NB4 (cell line): ENCODE data around the gene PBX3.

Experiments used
- DNase-seq: peaks from one replicate; pipeline ENCODE4 v3.0.0; 2010; ENCODE audit warnings: low read depth
- H3K4me3 ChIP-seq: one replicate; pipeline ENCODE4 v1.5.1; 2011; ENCODE audit warnings: mild to moderate bottlenecking, low read depth, low read length, moderate library complexity
- MAX ChIP-seq: IDR thresholded peaks from 2 replicates; pipeline ENCODE4 v1.6.1; 2011; ENCODE audit warnings: low read depth, low read length
- MYC ChIP-seq: IDR thresholded peaks from 2 replicates; pipeline ENCODE4 v1.6.1; 2011; ENCODE audit warnings: low read depth, low read length
- POLR2A ChIP-seq: IDR thresholded peaks from 2 replicates; pipeline ENCODE4 v1.6.1; 2011; ENCODE audit warnings: mild to moderate bottlenecking; ENCODE audit not compliant: insufficient read length; ENCODE audit errors: extremely low read depth
- TF ChIP-seq, protein P1 (sequence below): IDR thresholded peaks from one replicate; pipeline ENCODE4 v1.5.1; 2012; ENCODE audit warnings: low read depth, low read length

PBX3 gene

DNA sequence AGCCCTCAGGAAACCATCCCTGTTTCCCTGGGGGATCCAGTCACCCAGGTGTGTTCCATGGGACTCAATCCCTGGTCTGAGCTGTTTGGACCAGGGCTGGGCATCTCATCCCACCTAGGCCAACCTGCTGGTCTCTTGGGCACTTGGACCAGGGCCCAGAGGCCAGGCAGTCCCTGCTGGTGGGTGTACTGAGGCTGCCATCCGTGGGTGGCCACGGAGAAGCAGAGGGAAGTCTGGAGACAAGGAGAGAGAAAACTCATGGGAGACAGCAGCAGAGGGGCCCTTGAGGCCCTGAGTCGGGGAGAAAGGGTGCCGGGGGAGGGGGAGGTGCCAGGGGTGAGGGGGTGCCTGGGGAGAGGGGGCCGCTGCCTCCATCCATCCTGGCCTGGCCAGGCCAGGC, 247.8 kb downstream of the PBX3 start:
- no peak for DNase-seq
- H3K4me3 ChIP-seq, result no peak overlapping the region
- TF ChIP-seq MAX (no peak), MYC (no peak), POLR2A (no peak)
- TF ChIP-seq, protein P1, sequence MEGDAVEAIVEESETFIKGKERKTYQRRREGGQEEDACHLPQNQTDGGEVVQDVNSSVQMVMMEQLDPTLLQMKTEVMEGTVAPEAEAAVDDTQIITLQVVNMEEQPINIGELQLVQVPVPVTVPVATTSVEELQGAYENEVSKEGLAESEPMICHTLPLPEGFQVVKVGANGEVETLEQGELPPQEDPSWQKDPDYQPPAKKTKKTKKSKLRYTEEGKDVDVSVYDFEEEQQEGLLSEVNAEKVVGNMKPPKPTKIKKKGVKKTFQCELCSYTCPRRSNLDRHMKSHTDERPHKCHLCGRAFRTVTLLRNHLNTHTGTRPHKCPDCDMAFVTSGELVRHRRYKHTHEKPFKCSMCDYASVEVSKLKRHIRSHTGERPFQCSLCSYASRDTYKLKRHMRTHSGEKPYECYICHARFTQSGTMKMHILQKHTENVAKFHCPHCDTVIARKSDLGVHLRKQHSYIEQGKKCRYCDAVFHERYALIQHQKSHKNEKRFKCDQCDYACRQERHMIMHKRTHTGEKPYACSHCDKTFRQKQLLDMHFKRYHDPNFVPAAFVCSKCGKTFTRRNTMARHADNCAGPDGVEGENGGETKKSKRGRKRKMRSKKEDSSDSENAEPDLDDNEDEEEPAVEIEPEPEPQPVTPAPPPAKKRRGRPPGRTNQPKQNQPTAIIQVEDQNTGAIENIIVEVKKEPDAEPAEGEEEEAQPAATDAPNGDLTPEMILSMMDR, result no peak

DNA sequence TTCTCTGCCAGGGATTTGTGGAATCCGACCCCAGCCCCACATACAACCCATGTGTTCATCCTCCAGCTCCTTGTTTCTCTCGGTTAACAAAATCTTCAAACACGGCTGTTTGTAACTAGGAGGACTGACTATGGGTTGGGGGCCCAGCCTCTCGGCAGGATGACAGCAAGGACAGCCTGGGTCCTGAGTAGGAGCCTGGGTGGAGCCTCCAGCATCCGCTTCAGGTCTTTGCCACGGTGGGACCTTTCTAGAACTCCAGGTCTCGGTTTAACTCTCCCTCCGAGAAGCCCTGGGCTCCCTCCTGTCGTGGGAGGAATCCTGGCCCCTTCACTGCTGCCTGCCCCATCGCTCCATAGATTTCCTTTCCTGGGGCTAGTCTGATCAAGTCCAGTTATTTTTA, 248.5 kb downstream of the PBX3 start:
- DNase-seq, result no peak
- TF ChIP-seq MYC, result no peak
- TF ChIP-seq MAX, result no peak
- no peak for TF ChIP-seq POLR2A
- TF ChIP-seq, protein P1, result no peak
- H3K4me3 ChIP-seq, result no peak overlapping the region

DNA sequence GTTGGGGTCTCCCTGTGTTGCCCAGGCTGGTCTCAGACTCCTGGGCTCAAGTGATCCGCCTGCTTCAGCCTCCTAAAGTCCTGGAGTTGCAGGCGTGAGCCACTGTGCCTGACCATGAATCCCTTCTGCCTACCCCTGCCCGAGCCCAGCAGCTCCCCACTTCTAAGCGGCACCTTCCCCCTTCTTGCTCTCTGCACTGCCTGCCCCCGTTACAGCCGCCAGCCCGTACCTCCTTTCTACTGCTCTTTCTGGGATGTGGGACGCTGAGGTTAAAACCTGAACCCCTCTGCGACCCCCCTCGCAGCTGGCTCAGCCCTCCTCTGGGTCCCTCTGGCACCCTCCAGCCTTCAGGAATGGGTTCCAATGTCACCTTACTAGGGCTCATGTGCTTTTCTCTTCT, 249.6 kb downstream of the PBX3 start:
- H3K4me3 ChIP-seq, result no peak overlapping the region
- TF ChIP-seq MYC (no peak), POLR2A (no peak), MAX (no peak)
- TF ChIP-seq, protein P1, result no peak
- no peak for DNase-seq

DNA sequence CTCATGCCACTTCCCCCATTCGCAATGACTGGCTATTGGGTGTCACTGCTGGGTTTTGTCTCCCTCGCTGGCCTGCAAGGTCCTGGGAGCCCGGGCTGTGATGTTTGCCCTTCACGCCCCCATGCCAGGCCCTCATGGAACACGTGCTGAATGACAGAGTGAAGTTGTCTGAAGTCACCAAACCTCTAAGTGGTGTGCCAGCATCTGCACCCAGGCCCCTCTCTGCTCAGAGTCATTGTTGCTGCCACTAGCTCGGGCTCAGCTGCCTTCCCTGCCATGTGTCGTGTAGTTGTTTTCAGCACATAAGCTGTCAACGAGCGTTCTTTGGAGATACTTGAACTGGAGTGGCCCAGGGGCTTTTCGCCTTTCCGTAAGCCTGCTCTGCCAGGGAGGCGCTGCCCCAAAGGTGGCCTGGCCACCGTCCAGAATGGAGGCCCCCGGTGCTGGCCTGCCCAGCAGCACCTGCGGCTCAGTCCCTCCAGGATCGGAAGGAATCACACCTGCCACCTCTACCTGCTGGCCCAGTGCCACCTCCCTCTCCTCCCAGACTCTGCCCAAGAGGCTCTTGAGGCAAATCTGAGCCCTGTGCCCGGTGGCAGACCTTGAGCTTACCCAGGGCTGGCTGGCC, 250.1 kb downstream of the PBX3 start:
- DNase-seq, result no peak
- TF ChIP-seq MAX, result no peak
- TF ChIP-seq, protein P1, result no peak
- no peak for TF ChIP-seq MYC
- TF ChIP-seq POLR2A, result no peak
- no peak overlapping the region for H3K4me3 ChIP-seq

GRCh38 chr9:125998837-125999503, 251.8 kb downstream of the PBX3 start:
- no peak for DNase-seq
- H3K4me3 ChIP-seq, result no peak overlapping the region
- no peak for TF ChIP-seq MAX
- no peak for TF ChIP-seq POLR2A
- no peak for TF ChIP-seq MYC
- TF ChIP-seq, protein P1, result no peak
